ENCODE data around the gene GRK4.

Gene GRK4

DNA sequence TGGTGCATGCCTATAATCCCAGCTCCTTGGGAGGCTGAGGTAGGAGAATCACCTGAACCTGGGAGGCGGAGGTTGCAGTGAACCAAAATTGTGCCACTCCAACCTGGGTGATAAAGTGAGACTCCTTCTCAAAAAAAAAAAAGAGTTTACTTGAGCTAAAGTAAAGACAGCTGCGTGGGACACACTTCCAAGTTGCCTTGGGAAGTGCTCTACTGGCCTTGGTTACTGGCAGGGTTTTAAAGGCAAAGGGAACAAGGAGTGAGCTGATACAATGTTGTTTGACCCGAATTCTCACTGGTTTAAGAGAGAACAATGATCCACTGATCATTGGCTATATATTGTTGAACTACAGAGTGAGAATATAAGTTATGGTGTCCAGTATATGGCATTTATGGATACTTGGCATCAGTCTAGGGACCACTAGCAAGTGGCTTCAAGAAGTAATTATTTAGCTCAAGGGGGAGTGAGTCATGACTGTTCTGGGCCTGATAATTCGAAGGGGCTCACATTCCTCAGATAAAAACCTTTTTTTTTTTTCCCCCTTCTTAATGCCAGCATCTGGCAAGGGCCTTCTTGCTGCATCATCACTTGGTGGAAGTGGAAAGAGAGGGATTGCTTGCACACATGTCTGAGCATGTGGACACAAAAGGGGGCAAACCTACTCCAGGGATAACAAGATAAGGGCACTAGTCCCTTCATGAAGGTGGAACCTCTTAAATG is 32.3 kb downstream of the GRK4 start:
- Histone ChIP-seq H2AFZ (ENCODE audit: low read depth, low read length, severe bottlenecking) (no peak overlapping the region), H3K27me3 (ENCODE audit: low read length) (no peaks in the 10 kb centered on the region), H3K9me2 (replicated peaks; ENCODE audit: insufficient read depth, low read length) (no peaks in the 10 kb centered on the region), H3K4me2 (ENCODE audit: low read depth, low read length, poor library complexity, severe bottlenecking) (no peak overlapping the region), H3K4me3 (ENCODE audit: insufficient read depth, low read length, poor library complexity, severe bottlenecking) (no peak overlapping the region), H3K9ac (ENCODE audit: low read length) (no peak overlapping the region), H3K27ac (ENCODE audit: low read depth, low read length) (no peak overlapping the region), H3K79me2 (ENCODE audit: insufficient read depth, low read length) (no peaks in the 10 kb centered on the region), H3K9me3 (ENCODE audit: insufficient read depth, low read length) (no peaks in the 10 kb centered on the region), H3F3A (ENCODE audit: insufficient read depth) (no peaks in the 10 kb centered on the region), H3K36me3 (ENCODE audit: low read length) (no peaks in the 10 kb centered on the region), H4K20me1 (ENCODE audit: low read depth, low read length) (no peaks in the 10 kb centered on the region)
- TF ChIP-seq, protein P1, sequence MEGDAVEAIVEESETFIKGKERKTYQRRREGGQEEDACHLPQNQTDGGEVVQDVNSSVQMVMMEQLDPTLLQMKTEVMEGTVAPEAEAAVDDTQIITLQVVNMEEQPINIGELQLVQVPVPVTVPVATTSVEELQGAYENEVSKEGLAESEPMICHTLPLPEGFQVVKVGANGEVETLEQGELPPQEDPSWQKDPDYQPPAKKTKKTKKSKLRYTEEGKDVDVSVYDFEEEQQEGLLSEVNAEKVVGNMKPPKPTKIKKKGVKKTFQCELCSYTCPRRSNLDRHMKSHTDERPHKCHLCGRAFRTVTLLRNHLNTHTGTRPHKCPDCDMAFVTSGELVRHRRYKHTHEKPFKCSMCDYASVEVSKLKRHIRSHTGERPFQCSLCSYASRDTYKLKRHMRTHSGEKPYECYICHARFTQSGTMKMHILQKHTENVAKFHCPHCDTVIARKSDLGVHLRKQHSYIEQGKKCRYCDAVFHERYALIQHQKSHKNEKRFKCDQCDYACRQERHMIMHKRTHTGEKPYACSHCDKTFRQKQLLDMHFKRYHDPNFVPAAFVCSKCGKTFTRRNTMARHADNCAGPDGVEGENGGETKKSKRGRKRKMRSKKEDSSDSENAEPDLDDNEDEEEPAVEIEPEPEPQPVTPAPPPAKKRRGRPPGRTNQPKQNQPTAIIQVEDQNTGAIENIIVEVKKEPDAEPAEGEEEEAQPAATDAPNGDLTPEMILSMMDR (IDR thresholded peaks at IDR 0.05; ENCODE audit: insufficient read depth, low read length, poor library complexity, severe bottlenecking) = no peak
- no peak for TF ChIP-seq EZH2phosphoT487 (conservative IDR thresholded peaks at IDR 0.05; ENCODE audit: low read length)

DNA sequence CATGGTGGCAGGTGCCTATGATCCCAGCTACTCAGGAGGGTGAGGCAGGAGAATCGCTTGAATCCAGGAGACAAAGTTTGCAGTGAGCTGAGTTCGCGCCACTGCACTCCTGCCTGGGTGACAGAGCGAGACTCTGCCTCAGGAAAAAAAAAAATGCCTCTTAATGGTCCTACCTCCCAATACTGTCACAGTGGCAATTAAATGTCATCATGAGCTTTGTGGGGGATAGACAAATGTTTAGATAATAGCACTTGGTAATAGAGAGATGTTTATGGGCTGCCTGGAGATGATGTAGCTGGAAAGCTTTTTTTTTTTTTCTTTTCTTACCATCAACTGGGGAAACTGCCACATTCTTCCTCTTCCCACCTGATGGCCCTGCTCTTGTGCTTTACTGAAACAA is 33.0 kb downstream of the GRK4 start:
- H3K9ac ChIP-seq (ENCODE audit: low read length) = no peak overlapping the region
- no peak overlapping the region for H3K27ac ChIP-seq (ENCODE audit: low read depth, low read length)
- no peaks in the 10 kb centered on the region for H3K9me3 ChIP-seq (ENCODE audit: insufficient read depth, low read length)
- H3K27me3 ChIP-seq (ENCODE audit: low read length) = no peaks in the 10 kb centered on the region
- H3K36me3 ChIP-seq (ENCODE audit: low read length) = no peaks in the 10 kb centered on the region
- no peak overlapping the region for H2AFZ ChIP-seq (ENCODE audit: low read depth, low read length, severe bottlenecking)
- H3K4me3 ChIP-seq (ENCODE audit: insufficient read depth, low read length, poor library complexity, severe bottlenecking) = no peak overlapping the region
- H3F3A ChIP-seq (ENCODE audit: insufficient read depth) = no peaks in the 10 kb centered on the region
- H4K20me1 ChIP-seq (ENCODE audit: low read depth, low read length) = no peaks in the 10 kb centered on the region
- no peaks in the 10 kb centered on the region for H3K79me2 ChIP-seq (ENCODE audit: insufficient read depth, low read length)
- no peak for TF ChIP-seq EZH2phosphoT487 (conservative IDR thresholded peaks at IDR 0.05; ENCODE audit: low read length)
- TF ChIP-seq, protein P1 (IDR thresholded peaks at IDR 0.05; ENCODE audit: insufficient read depth, low read length, poor library complexity, severe bottlenecking) = no peak
- no peak overlapping the region for H3K4me2 ChIP-seq (ENCODE audit: low read depth, low read length, poor library complexity, severe bottlenecking)
- no peaks in the 10 kb centered on the region for H3K9me2 ChIP-seq (replicated peaks; ENCODE audit: insufficient read depth, low read length)

DNA sequence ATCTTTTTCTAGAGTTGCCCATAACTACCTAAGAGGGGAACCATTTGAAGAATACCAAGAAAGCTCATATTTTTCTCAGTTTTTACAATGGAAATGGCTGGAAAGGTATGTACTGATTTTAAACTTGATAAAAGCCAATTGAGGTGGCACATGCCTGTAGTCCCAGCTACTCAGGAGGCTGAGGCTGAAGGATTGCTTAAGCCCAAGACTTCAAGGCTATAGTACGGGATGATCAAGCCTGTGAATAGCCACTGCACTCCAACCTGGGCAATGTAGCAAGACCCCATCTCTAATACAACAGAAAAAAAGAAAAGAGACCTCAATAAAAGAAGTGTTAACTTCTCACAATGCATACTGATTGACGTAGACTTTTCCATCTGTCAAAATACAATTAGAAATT is 44.4 kb downstream of the GRK4 start:
- Histone ChIP-seq H3K9me2 (replicated peaks; ENCODE audit: insufficient read depth, low read length) (no peaks in the 10 kb centered on the region), H4K20me1 (ENCODE audit: low read depth, low read length) (no peaks in the 10 kb centered on the region), H3K9me3 (ENCODE audit: insufficient read depth, low read length) (no peaks in the 10 kb centered on the region), H3K4me2 (ENCODE audit: low read depth, low read length, poor library complexity, severe bottlenecking) (no peak overlapping the region), H3K4me3 (ENCODE audit: insufficient read depth, low read length, poor library complexity, severe bottlenecking) (no peak overlapping the region), H3K27me3 (ENCODE audit: low read length) (no peaks in the 10 kb centered on the region), H3F3A (ENCODE audit: insufficient read depth) (no peaks in the 10 kb centered on the region), H3K79me2 (ENCODE audit: insufficient read depth, low read length) (no peaks in the 10 kb centered on the region), H3K36me3 (ENCODE audit: low read length) (no peaks in the 10 kb centered on the region), H3K9ac (ENCODE audit: low read length) (no peak overlapping the region), H2AFZ (ENCODE audit: low read depth, low read length, severe bottlenecking) (no peak overlapping the region), H3K27ac (ENCODE audit: low read depth, low read length) (no peak overlapping the region)
- TF ChIP-seq, protein P1 (IDR thresholded peaks at IDR 0.05; ENCODE audit: insufficient read depth, low read length, poor library complexity, severe bottlenecking) = no peak
- TF ChIP-seq EZH2phosphoT487 (conservative IDR thresholded peaks at IDR 0.05; ENCODE audit: low read length) = no peak
